Measurements from ENCODE around the gene NHLH2.

- TF ChIP-seq CTCF (IDR thresholded peaks at IDR 0.05) (no peak), POLR2A (IDR thresholded peaks at IDR 0.05) (no peak)
These were observed at the start of gene NHLH2 for GRCh38 chr1:115840605-115841460.

Measured in right lobe of liver (tissue), 4 donors.